Testis (tissue), 2 donors: ENCODE measurements around the gene TUBB.

Experiments used
- POLR2A ChIP-seq: fragments of 450-650 bp; IDR thresholded peaks from one replicate; pipeline ENCODE4 v1.6.1; 2017; ENCODE audit warnings: antibody characterized with exemption, mild to moderate bottlenecking, moderate library complexity
- TF ChIP-seq, protein P1 (sequence below), 3 experiments: fragments of 450-650 bp in 2 of 3; fragments of 200-600 bp in 1 of 3; sonication (generic) in 1 of 3; IDR thresholded peaks; one replicate each; pipeline ENCODE4 v1.5.1; 2016 to 2019; ENCODE audit warnings: antibody characterized with exemption in 3 of 3, mild to moderate bottlenecking in 2 of 3, moderate library complexity in 1 of 3

GRCh38 chr6:30766461-30767157, 46.5 kb downstream of the TUBB start:
- TF ChIP-seq, protein P1, sequence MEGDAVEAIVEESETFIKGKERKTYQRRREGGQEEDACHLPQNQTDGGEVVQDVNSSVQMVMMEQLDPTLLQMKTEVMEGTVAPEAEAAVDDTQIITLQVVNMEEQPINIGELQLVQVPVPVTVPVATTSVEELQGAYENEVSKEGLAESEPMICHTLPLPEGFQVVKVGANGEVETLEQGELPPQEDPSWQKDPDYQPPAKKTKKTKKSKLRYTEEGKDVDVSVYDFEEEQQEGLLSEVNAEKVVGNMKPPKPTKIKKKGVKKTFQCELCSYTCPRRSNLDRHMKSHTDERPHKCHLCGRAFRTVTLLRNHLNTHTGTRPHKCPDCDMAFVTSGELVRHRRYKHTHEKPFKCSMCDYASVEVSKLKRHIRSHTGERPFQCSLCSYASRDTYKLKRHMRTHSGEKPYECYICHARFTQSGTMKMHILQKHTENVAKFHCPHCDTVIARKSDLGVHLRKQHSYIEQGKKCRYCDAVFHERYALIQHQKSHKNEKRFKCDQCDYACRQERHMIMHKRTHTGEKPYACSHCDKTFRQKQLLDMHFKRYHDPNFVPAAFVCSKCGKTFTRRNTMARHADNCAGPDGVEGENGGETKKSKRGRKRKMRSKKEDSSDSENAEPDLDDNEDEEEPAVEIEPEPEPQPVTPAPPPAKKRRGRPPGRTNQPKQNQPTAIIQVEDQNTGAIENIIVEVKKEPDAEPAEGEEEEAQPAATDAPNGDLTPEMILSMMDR (IDR thresholded peaks at IDR 0.05): no peak
- TF ChIP-seq POLR2A: no peak
